Erythroblast (primary cell): ENCODE measurements around the gene MTAP.

ENCODE experiments used
- GATA1 ChIP-seq: IDR thresholded peaks from 2 replicates; pipeline ENCODE4 v1.6.1; 2011; ENCODE audit warnings: low read depth, mild to moderate bottlenecking, control low read depth, low read length, moderate library complexity
- POLR2A ChIP-seq: IDR thresholded peaks from 2 replicates; pipeline ENCODE4 v1.6.1; 2011; ENCODE audit warnings: mild to moderate bottlenecking, low read length

DNA sequence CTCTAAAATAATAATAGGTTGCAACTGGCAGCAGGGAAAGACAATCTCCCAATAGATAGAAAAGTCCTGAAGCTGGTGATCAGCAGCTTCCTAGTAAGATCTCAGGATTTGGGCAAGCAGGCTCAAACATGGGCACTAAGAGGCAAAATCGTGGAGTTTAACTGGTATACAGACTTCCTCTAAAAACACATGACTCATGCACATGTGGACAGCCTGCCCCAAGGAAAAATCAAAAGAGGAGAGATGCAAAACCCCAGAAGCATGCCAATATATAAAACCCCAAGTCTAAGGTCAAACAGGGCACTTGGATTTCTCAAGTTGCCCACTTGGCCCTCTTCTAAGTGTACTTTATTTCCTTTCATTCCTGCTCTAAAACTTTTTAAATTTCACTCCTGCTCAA lies 129.0 kb downstream of the MTAP start:
- TF ChIP-seq POLR2A (no peak), GATA1 (no peak)
